Neural cell (in vitro differentiated cells): ENCODE results near the gene CDC23.

Source experiments
- EP300 ChIP-seq: fragments of 450-650 bp; conservative IDR thresholded peaks from 2 replicates; pipeline ENCODE4 v1.6.1; 2014; ENCODE audit warnings: antibody characterized with exemption, mild to moderate bottlenecking, moderate library complexity; ENCODE audit not compliant: poor library complexity, severe bottlenecking
- EZH2 ChIP-seq: fragments of 200-600, 300-800 bp; shearing (Covaris generic), sonication (generic); IDR thresholded peaks from 2 replicates; pipeline ENCODE4 v1.6.1; 2014; ENCODE audit warnings: antibody characterized with exemption, low read length, borderline replicate concordance, mild to moderate bottlenecking; ENCODE audit not compliant: insufficient read depth, poor library complexity, severe bottlenecking
- MXI1 ChIP-seq: fragments of 450-650 bp; conservative IDR thresholded peaks from 2 replicates; pipeline ENCODE4 v1.6.1; 2014; ENCODE audit warnings: antibody characterized with exemption, mild to moderate bottlenecking; ENCODE audit not compliant: poor library complexity, severe bottlenecking
- POLR2AphosphoS5 ChIP-seq: IDR thresholded peaks from 2 replicates; pipeline ENCODE4 v1.6.1; 2012
- RAD21 ChIP-seq: fragments of 450-650 bp; conservative IDR thresholded peaks from 2 replicates; pipeline ENCODE4 v1.6.1; 2014; ENCODE audit warnings: antibody characterized with exemption, mild to moderate bottlenecking, moderate library complexity
- SMC3 ChIP-seq: fragments of 450-650 bp; conservative IDR thresholded peaks from 2 replicates; pipeline ENCODE4 v1.6.1; 2014; ENCODE audit warnings: antibody characterized with exemption, mild to moderate bottlenecking, moderate library complexity; ENCODE audit not compliant: poor library complexity
- TAF1 ChIP-seq: IDR thresholded peaks from 2 replicates; pipeline ENCODE4 v1.6.1; 2012; ENCODE audit warnings: low read depth
- TF ChIP-seq, protein P1 (sequence below): fragments of 450-650 bp; IDR thresholded peaks from 2 replicates; pipeline ENCODE4 v1.5.1; 2014; ENCODE audit warnings: antibody characterized with exemption, mild to moderate bottlenecking, moderate library complexity; ENCODE audit not compliant: poor library complexity, severe bottlenecking
- TF ChIP-seq, protein P2 (sequence below): IDR thresholded peaks from 2 replicates; pipeline ENCODE4 v1.6.1; 2012; ENCODE audit warnings: borderline replicate concordance

DNA sequence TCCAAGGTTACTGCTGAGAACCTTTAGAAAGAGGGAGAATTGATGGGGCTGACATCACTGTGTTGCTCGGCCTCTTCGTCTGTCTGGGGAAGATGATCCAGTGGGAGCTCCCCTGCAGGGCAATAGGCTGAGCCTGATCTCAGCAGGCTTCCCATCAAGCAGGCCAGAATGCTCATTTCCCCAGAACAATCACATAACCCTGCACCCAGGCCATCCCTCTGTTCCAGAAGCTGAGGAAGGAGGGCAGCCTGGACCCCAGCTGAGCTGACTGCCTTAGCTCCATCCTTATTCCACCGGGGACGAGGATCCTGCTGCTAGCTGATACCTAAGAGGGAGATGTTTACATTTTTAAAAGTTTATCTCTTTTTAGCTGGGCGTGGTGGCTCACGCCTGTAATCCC lies 11.6 kb upstream of the CDC23 start:
- TF ChIP-seq TAF1: no peak
- TF ChIP-seq, protein P1, sequence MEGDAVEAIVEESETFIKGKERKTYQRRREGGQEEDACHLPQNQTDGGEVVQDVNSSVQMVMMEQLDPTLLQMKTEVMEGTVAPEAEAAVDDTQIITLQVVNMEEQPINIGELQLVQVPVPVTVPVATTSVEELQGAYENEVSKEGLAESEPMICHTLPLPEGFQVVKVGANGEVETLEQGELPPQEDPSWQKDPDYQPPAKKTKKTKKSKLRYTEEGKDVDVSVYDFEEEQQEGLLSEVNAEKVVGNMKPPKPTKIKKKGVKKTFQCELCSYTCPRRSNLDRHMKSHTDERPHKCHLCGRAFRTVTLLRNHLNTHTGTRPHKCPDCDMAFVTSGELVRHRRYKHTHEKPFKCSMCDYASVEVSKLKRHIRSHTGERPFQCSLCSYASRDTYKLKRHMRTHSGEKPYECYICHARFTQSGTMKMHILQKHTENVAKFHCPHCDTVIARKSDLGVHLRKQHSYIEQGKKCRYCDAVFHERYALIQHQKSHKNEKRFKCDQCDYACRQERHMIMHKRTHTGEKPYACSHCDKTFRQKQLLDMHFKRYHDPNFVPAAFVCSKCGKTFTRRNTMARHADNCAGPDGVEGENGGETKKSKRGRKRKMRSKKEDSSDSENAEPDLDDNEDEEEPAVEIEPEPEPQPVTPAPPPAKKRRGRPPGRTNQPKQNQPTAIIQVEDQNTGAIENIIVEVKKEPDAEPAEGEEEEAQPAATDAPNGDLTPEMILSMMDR: no peak
- TF ChIP-seq, protein P2, sequence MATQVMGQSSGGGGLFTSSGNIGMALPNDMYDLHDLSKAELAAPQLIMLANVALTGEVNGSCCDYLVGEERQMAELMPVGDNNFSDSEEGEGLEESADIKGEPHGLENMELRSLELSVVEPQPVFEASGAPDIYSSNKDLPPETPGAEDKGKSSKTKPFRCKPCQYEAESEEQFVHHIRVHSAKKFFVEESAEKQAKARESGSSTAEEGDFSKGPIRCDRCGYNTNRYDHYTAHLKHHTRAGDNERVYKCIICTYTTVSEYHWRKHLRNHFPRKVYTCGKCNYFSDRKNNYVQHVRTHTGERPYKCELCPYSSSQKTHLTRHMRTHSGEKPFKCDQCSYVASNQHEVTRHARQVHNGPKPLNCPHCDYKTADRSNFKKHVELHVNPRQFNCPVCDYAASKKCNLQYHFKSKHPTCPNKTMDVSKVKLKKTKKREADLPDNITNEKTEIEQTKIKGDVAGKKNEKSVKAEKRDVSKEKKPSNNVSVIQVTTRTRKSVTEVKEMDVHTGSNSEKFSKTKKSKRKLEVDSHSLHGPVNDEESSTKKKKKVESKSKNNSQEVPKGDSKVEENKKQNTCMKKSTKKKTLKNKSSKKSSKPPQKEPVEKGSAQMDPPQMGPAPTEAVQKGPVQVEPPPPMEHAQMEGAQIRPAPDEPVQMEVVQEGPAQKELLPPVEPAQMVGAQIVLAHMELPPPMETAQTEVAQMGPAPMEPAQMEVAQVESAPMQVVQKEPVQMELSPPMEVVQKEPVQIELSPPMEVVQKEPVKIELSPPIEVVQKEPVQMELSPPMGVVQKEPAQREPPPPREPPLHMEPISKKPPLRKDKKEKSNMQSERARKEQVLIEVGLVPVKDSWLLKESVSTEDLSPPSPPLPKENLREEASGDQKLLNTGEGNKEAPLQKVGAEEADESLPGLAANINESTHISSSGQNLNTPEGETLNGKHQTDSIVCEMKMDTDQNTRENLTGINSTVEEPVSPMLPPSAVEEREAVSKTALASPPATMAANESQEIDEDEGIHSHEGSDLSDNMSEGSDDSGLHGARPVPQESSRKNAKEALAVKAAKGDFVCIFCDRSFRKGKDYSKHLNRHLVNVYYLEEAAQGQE: no peak
- TF ChIP-seq POLR2AphosphoS5: no peak
- no peak for TF ChIP-seq EP300
- TF ChIP-seq EZH2: no peak
- no peak for TF ChIP-seq RAD21
- no peak for TF ChIP-seq SMC3
- no peak for TF ChIP-seq MXI1
